A673 (cell line): ENCODE data around the gene UBE4B. TPM values are rescaled to one million over a fixed set of nuclear protein-coding genes. Genes with fewer than 3 reads are reported as not detected.
"Not testable (repeated sequence)": the region's sequence is repeated elsewhere in the genome, so short reads cannot be mapped to it uniquely, and the experiment has no call there.

ENCODE experiments used
- BruUV-seq: library from RNA; stranded (reverse); fragments of 400-500 nt; replicated peaks from 2 replicates; lab custom pipeline; 2021; lab: Mats Ljungman, UMichigan
- CTCF ChIA-PET: fragments of 300-600 bp; sonication (Branson Sonifier 250); formaldehyde crosslinking; loops from one replicate; lab custom pipeline; 2022; ENCODE audit warnings: antibody characterized with exemption; lab: Charles Lee
- POLR2A ChIA-PET: fragments of 300-600 bp; sonication (Branson Sonifier 250); formaldehyde crosslinking; loops from one replicate; lab custom pipeline; 2022; ENCODE audit warnings: antibody characterized with exemption; ENCODE audit not compliant: low non-redundant PET; lab: Charles Lee
- DNase-seq: peaks from one replicate; pipeline ENCODE4 v3.0.0-alpha.2; 2015; ENCODE audit warnings: low spot score
- H3K27ac ChIP-seq: fragments of 200-600 bp; sonication (generic); 2 replicates; pipeline ENCODE4 v1.5.1; 2016; ENCODE audit warnings: mixed run types, low read depth, mild to moderate bottlenecking, mixed read lengths, antibody characterized with exemption, low read length; ENCODE audit not compliant: poor library complexity, severe bottlenecking
- H3K27me3 ChIP-seq: fragments of 200-600 bp; sonication (generic); replicated peaks from 2 replicates; pipeline ENCODE4 v1.6.1; 2017; ENCODE audit warnings: mixed run types, low read depth, mild to moderate bottlenecking, mixed read lengths, antibody characterized with exemption, low read length; ENCODE audit not compliant: insufficient read depth, poor library complexity
- H3K36me3 ChIP-seq: fragments of 200-600 bp; sonication (generic); 2 replicates; pipeline ENCODE4 v1.6.1; 2016; ENCODE audit warnings: mixed run types, mild to moderate bottlenecking, mixed read lengths, antibody characterized with exemption, low read length; ENCODE audit not compliant: insufficient read depth, poor library complexity, severe bottlenecking
- H3K4me1 ChIP-seq: fragments of 200-600 bp; sonication (generic); 2 replicates; pipeline ENCODE4 v1.6.1; 2017; ENCODE audit warnings: mixed run types, mild to moderate bottlenecking, mixed read lengths, antibody characterized with exemption, low read length; ENCODE audit not compliant: insufficient read depth, poor library complexity, severe bottlenecking
- H3K4me3 ChIP-seq: fragments of 200-600 bp; sonication (generic); 2 replicates; pipeline ENCODE4 v1.5.1; 2016; ENCODE audit warnings: low read depth, mixed run types, mild to moderate bottlenecking, mixed read lengths, low read length; ENCODE audit not compliant: poor library complexity, severe bottlenecking
- H3K9me3 ChIP-seq: fragments of 200-600 bp; sonication (generic); 2 replicates; pipeline ENCODE4 v1.6.1; 2016; ENCODE audit warnings: mixed run types, low read depth, mild to moderate bottlenecking, mixed read lengths, antibody characterized with exemption, low read length; ENCODE audit not compliant: poor library complexity, severe bottlenecking
- EZH2 ChIP-seq: fragments of 200-600 bp; sonication (generic); IDR thresholded peaks from 2 replicates; pipeline ENCODE4 v1.6.1; 2017; ENCODE audit warnings: borderline replicate concordance, low read depth, mild to moderate bottlenecking, mixed read lengths, antibody characterized with exemption, low read length; ENCODE audit not compliant: poor library complexity, severe bottlenecking
- intact Hi-C: fragments of 100-400 bp; cut with micrococcal nuclease; formaldehyde crosslinking; loops from one replicate; pipeline ENCODE4 v1.10.0; 2022; ENCODE audit not compliant: unreplicated experiment
- total RNA-seq: library from RNA; stranded (reverse); gene quantifications from 2 replicates; pipeline ENCODE4 v1.2.3, GENCODE V29; 2021
- TF ChIP-seq, protein P1 (sequence below): fragments of 300-800, 200-600 bp; sonication (generic); conservative IDR thresholded peaks from 2 replicates; pipeline ENCODE4 v1.5.1; 2017; ENCODE audit warnings: low read depth, mild to moderate bottlenecking, antibody characterized with exemption, low read length, moderate library complexity, mixed read lengths

Gene UBE4B
- total RNA-seq, 1 experiment from 2014 or later, result 58.0 TPM

DNA sequence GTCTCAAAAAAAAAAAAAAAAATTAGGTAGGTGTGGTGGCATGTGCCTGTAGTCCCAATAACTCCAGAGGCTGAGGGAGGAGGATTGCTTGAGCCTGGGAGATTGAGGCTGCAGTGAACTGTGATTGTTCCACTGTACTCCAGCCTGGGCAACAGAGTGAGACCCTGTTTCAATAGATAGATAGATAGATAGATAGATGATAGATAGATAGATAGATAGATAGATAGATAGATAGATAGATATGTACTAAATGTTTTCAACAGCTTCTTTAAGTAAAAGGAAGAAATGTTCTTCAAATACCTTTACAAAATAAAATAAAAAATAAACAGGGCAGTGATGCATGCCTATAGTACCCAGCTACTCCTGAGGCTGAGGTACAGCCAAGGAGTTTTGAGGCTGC is 187.4 kb downstream of the UBE4B start:
- BruUV-seq, result no TSS peak

GRCh38 chr1:10220657-10221056 is 187.9 kb downstream of the UBE4B start:
- H3K27me3 ChIP-seq, H3K36me3 ChIP-seq, intact Hi-C loops, H3K9me3 ChIP-seq, POLR2A ChIA-PET, H3K27ac ChIP-seq, CTCF ChIA-PET, H3K4me3 ChIP-seq, BruUV-seq, H3K4me1 ChIP-seq, DNase-seq: not testable (repeated sequence)

More for the DNA sequence above, 187.4 kb downstream of the UBE4B start:
- ChIA-PET CTCF (no interaction called here), POLR2A (no interaction called here)
- intact Hi-C loops, result no loop called here
- Histone ChIP-seq H3K4me3 (no peak overlapping the region), H3K27ac (no peak overlapping the region), H3K9me3 (peaks cover 5% of the 10 kb centered on the region), H3K27me3 (no peaks in the 10 kb centered on the region), H3K36me3 (no peaks in the 10 kb centered on the region), H3K4me1 (no peaks in the 10 kb centered on the region)
- DNase-seq, result no peak
- TF ChIP-seq EZH2, result no peak
- TF ChIP-seq, protein P1, sequence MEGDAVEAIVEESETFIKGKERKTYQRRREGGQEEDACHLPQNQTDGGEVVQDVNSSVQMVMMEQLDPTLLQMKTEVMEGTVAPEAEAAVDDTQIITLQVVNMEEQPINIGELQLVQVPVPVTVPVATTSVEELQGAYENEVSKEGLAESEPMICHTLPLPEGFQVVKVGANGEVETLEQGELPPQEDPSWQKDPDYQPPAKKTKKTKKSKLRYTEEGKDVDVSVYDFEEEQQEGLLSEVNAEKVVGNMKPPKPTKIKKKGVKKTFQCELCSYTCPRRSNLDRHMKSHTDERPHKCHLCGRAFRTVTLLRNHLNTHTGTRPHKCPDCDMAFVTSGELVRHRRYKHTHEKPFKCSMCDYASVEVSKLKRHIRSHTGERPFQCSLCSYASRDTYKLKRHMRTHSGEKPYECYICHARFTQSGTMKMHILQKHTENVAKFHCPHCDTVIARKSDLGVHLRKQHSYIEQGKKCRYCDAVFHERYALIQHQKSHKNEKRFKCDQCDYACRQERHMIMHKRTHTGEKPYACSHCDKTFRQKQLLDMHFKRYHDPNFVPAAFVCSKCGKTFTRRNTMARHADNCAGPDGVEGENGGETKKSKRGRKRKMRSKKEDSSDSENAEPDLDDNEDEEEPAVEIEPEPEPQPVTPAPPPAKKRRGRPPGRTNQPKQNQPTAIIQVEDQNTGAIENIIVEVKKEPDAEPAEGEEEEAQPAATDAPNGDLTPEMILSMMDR, result no peak

- Histone ChIP-seq H3K27me3 (no peaks in the 10 kb centered on the region), H3K4me3 (no peak overlapping the region), H3K27ac (no peak overlapping the region), H3K9me3 (peaks cover 5% of the 10 kb centered on the region), H3K4me1 (no peaks in the 10 kb centered on the region), H3K36me3 (no peaks in the 10 kb centered on the region)
- ChIA-PET POLR2A (no interaction called here), CTCF (no interaction called here)
- DNase-seq, result no peak
- TF ChIP-seq, protein P1, result no peak
- TF ChIP-seq EZH2, result no peak
- intact Hi-C loops, result no loop called here
- no TSS peak for BruUV-seq
Measured at GRCh38 chr1:10225573-10225972, 192.8 kb downstream of the UBE4B start.

DNA sequence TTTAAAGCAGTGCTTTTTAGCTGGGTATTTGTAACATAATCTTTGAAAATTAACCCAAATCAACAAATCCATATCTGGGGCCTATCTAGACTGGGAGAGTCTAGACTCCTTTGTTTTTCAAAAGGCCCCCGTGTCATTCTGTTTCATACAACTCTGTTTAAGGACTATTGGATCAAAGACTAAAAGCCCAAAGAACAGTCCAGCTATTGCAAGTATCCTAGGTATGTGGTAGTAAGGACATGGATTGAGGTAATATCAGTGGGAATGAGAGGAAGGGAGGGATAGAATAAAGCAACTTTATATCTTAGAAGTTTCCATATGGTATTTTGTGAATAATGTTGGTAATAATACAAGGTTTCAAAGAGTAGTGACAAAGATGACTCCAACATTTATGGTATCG is 195.8 kb downstream of the UBE4B start:
- H3K9me3 ChIP-seq, result peaks cover 5% of the 10 kb centered on the region
- CTCF ChIA-PET, result no interaction called here
- no TSS peak for BruUV-seq
- no peak overlapping the region for H3K4me3 ChIP-seq
- POLR2A ChIA-PET, result no interaction called here
- H3K36me3 ChIP-seq, result no peaks in the 10 kb centered on the region
- intact Hi-C loops, result no loop called here
- no peak overlapping the region for H3K27ac ChIP-seq
- no peak for DNase-seq
- no peaks in the 10 kb centered on the region for H3K27me3 ChIP-seq
- no peak for TF ChIP-seq EZH2
- TF ChIP-seq, protein P1, result no peak
- no peaks in the 10 kb centered on the region for H3K4me1 ChIP-seq
